Measurements from ENCODE around the gene FAM222B.

- TF ChIP-seq CTCF (IDR thresholded peaks at IDR 0.05), result no peak
- no peak for TF ChIP-seq POLR2A (IDR thresholded peaks at IDR 0.05)
- no peak for TF ChIP-seq EP300 (IDR thresholded peaks at IDR 0.05; ENCODE audit: low read depth)
- TF ChIP-seq POLR2AphosphoS5 (IDR thresholded peaks at IDR 0.05), result no peak
Observed at GRCh38 chr17:28706471-28707338, 135.9 kb downstream of the FAM222B start.
